Measurements from ENCODE around the gene RBM17. TPM values are rescaled to one million over a fixed set of nuclear protein-coding genes. Genes with fewer than 3 reads are reported as not detected.

The RBM17 gene
- total and polyA plus RNA-seq, 10 of the 15 experiments (the other 5 are each of a cell fraction or from before 2014, with no cell fraction given): 28.4 to 181 (median 83.9) TPM

GRCh38 chr10:6135039-6135438 lies 46.2 kb downstream of the RBM17 start:
- ChIA-PET POLR2A (interaction anchor here (1.1 to 2.8 kb wide), 4 partner anchors 9 to 67 kb away, joined by 3 to 18 read pairs (median 6); partner anchors contain the start of gene PFKFB3), RAD21 (ENCODE audit: unreplicated experiment) (interaction anchor here (1.0 to 4.2 kb wide), 5 partner anchors 9 to 70 kb away, joined by 3 to 69 read pairs (median 13); partner anchors contain the start of gene PFKFB3), SMC1A (ENCODE audit: uncharacterized antibody, unreplicated experiment) (interaction anchor here (0.6 to 5.3 kb wide), 10 partner anchors 9 to 271 kb away, joined by 3 to 47 read pairs (median 4); partner anchors contain the start of gene PFKFB3), CTCF (interaction anchor here (1.0 to 4.2 kb wide), 11 partner anchors 10 to 270 kb away, joined by 3 to 24 read pairs (median 6); partner anchors contain the start of gene PFKFB3)
- Histone ChIP-seq H3K4me1 (ENCODE audit: control insufficient read depth, insufficient read depth, low read length) (peaks cover 31% of the 10 kb centered on the region), H3K4me2 (ENCODE audit: control insufficient read depth, insufficient read depth) (peak overlapping the region; percentile 87), H3K9me3 (replicated peaks; ENCODE audit: control insufficient read depth, insufficient read depth, low read length) (no peaks in the 10 kb centered on the region), H4K20me1 (ENCODE audit: control insufficient read depth, insufficient read depth) (no peaks in the 10 kb centered on the region; the same call in 1 of the 2 replicates), H3K4me3 (peak overlapping the region; percentile 35; the same call in 1 of the 2 replicates), H3K27me3 (replicated peaks in 1 of 2; ENCODE audit: control insufficient read depth in 2 of 2, insufficient read depth in 2 of 2, low read length in 1 of 2) (no peaks in the 10 kb centered on the region), H3K27ac (ENCODE audit: control insufficient read depth, insufficient read depth) (no peak overlapping the region; the same call in 1 of the 2 replicates), H3K36me3 (ENCODE audit: control insufficient read depth in 2 of 2, insufficient read depth in 2 of 2, low read length in 1 of 2) (no peaks in the 10 kb centered on the region), H3K79me2 (ENCODE audit: control insufficient read depth, insufficient read depth, low read length) (no peaks in the 10 kb centered on the region), H2AFZ (ENCODE audit: control insufficient read depth, low read depth, low read length) (no peak overlapping the region; the same call in 1 of the 2 replicates), H3K9ac (ENCODE audit: control insufficient read depth, insufficient read depth, low read length) (no peak overlapping the region)
- BruUV-seq (replicated peaks): no TSS peak
- peak; percentile 44 for DNase-seq (ENCODE audit: low read depth, low spot score)
- ATAC-seq: peak; percentile 60
- no peak for FAIRE-seq
- in situ Hi-C loops (cut with MboI): no loop called here
- WGBS (ENCODE audit: insufficient coverage, insufficient replicate concordance, low lambda C conversion rate, missing lambda C conversion rate): 7% methylated on average over 6 of the region's 6 CpGs
- intact Hi-C loops (cut with micrococcal nuclease; ENCODE audit: unreplicated experiment): no loop called here
- TF ChIP-seq RUNX3 (IDR thresholded peaks at IDR 0.05; ENCODE audit: low read length) (peak; percentile 89), MTA2 (IDR thresholded peaks at IDR 0.05; ENCODE audit: low read depth) (peak; percentile 66; the same call in 1 of the 2 replicates), BHLHE40 (IDR thresholded peaks at IDR 0.05; ENCODE audit: borderline replicate concordance in 1 of 2, low read depth in 2 of 2, low read length in 1 of 2) (peak in 1 of 2 experiments; percentile 6; a peak in 1 of 4 replicates), MEF2B (IDR thresholded peaks at IDR 0.05; ENCODE audit: partially characterized antibody, poor library complexity, severe bottlenecking) (no peak), ZNF217 (IDR thresholded peaks at IDR 0.05) (no peak), ZZZ3 (IDR thresholded peaks at IDR 0.05; ENCODE audit: control insufficient read depth, insufficient read length, low read depth) (no peak), IKZF1 (conservative IDR thresholded peaks at IDR 0.05) (peak; percentile 39; the same call in 1 of the 2 replicates), RELB (IDR thresholded peaks at IDR 0.05; ENCODE audit: low read depth) (peak; percentile 30; the same call in 1 of the 2 replicates), ESRRA (IDR thresholded peaks at IDR 0.05; ENCODE audit: low read length) (no peak), ZNF687 (IDR thresholded peaks at IDR 0.05) (0 out of 2 replicates have a peak, but pooled peaks have one; percentile 31), ATF7 (IDR thresholded peaks at IDR 0.05; ENCODE audit: low read depth) (peak; percentile 22; the same call in 1 of the 2 replicates), SUZ12 (IDR thresholded peaks at IDR 0.05; ENCODE audit: unreplicated experiment) (no peak), ZNF384 (IDR thresholded peaks at IDR 0.05; ENCODE audit: borderline replicate concordance, low read depth, low read length) (peak; percentile 66; the same call in 1 of the 2 replicates), IKZF2 (IDR thresholded peaks at IDR 0.05) (peak; percentile 54 to 56), SMARCA5 (IDR thresholded peaks at IDR 0.05) (peak; percentile 53; the same call in 1 of the 2 replicates), ZNF24 (IDR thresholded peaks at IDR 0.05) (peak; percentile 45; the same call in 1 of the 2 replicates), BCL11A (IDR thresholded peaks at IDR 0.05; ENCODE audit: low read depth, low read length) (no peak), NR2C1 (IDR thresholded peaks at IDR 0.05) (peak; percentile 16; the same call in 1 of the 2 replicates), BACH1 (IDR thresholded peaks at IDR 0.05; ENCODE audit: borderline replicate concordance) (no peak), JUND (IDR thresholded peaks at IDR 0.05; ENCODE audit: low read depth, low read length) (no peak)
